Lower leg skin (tissue), 3 donors: Measurements from ENCODE around the gene NDUFA3.

Experiments
- POLR2A ChIP-seq, 2 donors: fragments of 450-650 bp; IDR thresholded peaks; one replicate each; pipeline ENCODE4 v1.6.1; 2016 to 2017; ENCODE audit warnings: antibody characterized with exemption in 2 of 2, mild to moderate bottlenecking in 1 of 2, moderate library complexity in 1 of 2
- TF ChIP-seq, protein P1 (sequence below), 3 donors: fragments of 450-650 bp; IDR thresholded peaks; one replicate each; pipeline ENCODE4 v1.5.1; 2016; ENCODE audit warnings: antibody characterized with exemption in 3 of 3, mild to moderate bottlenecking in 3 of 3, moderate library complexity in 2 of 3

DNA sequence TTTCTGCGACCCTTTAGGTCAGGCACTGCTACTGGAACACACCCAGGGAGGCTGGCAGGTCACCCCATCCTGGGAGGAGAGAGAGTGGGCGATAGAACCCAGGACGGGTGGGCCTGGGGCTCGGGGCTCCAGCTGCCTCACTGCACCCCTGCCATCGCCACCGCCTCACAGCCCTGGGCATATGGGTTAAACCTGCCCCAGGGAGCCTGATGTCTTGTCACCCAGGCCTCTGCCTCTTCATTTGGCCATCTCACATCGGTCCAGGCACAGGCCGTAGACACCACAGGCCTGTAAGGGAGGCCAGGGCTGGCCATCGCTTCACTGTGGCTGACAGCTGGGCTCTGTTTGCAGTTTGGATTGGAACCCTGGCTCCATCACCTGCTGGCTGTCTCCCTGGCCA, 23.1 kb downstream of the NDUFA3 start:
- TF ChIP-seq, protein P1, sequence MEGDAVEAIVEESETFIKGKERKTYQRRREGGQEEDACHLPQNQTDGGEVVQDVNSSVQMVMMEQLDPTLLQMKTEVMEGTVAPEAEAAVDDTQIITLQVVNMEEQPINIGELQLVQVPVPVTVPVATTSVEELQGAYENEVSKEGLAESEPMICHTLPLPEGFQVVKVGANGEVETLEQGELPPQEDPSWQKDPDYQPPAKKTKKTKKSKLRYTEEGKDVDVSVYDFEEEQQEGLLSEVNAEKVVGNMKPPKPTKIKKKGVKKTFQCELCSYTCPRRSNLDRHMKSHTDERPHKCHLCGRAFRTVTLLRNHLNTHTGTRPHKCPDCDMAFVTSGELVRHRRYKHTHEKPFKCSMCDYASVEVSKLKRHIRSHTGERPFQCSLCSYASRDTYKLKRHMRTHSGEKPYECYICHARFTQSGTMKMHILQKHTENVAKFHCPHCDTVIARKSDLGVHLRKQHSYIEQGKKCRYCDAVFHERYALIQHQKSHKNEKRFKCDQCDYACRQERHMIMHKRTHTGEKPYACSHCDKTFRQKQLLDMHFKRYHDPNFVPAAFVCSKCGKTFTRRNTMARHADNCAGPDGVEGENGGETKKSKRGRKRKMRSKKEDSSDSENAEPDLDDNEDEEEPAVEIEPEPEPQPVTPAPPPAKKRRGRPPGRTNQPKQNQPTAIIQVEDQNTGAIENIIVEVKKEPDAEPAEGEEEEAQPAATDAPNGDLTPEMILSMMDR (IDR thresholded peaks at IDR 0.05): no peak
- no peak for TF ChIP-seq POLR2A (IDR thresholded peaks at IDR 0.05)
